Measurements from ENCODE around the gene TIRAP.

TIRAP gene

DNA sequence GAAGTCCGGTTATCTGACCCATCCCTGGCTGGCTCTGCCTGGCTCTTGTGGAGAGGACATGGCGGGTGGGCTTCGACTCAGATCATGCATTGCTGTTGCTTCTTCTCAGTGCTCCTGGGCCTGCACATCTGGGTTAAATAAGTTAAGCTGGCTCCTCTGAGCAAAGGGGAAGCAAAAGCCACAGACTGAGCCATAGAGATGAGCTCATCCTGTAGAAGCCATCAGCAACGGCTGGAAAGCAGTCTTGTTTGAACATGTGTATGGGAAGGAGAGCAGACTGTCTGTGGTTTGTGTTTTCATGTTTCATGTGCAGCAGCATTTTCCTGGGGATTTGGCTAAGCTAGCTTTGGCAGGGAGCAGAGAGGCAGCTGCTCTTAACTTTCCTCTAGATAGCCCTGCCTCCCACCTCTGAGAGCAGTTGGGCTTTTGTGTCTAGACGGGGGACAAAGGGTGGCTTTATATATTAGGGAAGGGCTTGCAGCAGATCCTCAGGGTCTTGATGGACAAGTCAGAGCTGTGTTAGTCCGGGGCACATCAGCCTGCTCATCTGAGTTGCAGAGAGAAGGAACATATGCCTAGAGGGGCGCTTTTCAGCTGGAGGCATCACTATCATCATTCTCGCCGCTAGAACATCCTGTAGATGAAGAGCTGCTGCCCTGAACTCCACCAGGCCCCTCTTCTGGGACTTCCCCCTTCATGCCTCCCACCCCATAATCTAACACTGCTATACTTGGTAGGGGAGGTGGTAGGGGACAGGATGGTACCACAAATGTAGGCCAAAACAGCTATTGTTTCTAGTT lies 35.9 kb downstream of the TIRAP start:
- no peak overlapping the region for H3K4me3 ChIP-seq (ENCODE audit: low read length)
- TF ChIP-seq, protein P1, sequence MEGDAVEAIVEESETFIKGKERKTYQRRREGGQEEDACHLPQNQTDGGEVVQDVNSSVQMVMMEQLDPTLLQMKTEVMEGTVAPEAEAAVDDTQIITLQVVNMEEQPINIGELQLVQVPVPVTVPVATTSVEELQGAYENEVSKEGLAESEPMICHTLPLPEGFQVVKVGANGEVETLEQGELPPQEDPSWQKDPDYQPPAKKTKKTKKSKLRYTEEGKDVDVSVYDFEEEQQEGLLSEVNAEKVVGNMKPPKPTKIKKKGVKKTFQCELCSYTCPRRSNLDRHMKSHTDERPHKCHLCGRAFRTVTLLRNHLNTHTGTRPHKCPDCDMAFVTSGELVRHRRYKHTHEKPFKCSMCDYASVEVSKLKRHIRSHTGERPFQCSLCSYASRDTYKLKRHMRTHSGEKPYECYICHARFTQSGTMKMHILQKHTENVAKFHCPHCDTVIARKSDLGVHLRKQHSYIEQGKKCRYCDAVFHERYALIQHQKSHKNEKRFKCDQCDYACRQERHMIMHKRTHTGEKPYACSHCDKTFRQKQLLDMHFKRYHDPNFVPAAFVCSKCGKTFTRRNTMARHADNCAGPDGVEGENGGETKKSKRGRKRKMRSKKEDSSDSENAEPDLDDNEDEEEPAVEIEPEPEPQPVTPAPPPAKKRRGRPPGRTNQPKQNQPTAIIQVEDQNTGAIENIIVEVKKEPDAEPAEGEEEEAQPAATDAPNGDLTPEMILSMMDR (IDR thresholded peaks at IDR 0.05; ENCODE audit: insufficient read depth, low read depth, low read length, missing control alignments), result no peak
- DNase-seq (ENCODE audit: low read depth), result peak; percentile 95

DNA sequence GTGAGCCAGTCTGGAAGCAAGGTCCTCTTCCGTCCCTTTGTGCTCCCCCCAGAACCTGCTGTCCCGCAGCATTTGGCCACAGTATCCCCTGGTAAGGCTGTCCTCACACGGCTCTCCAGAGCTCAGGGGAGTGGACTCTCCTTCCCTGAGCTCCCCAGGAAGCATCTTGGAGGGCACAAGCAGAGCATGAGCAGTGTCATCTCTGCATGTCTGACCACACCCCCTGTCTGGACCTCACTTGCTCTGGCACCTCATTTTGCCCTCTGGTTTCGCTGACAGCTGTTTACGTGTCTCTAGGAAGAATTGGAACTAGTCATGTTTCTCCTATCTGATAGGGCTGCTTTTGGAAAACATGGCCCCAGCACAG lies 36.5 kb downstream of the TIRAP start:
- TF ChIP-seq, protein P1 (IDR thresholded peaks at IDR 0.05; ENCODE audit: insufficient read depth, low read depth, low read length, missing control alignments), result no peak
- no peak for DNase-seq (ENCODE audit: low read depth)
- no peak overlapping the region for H3K4me3 ChIP-seq (ENCODE audit: low read length)

DNA sequence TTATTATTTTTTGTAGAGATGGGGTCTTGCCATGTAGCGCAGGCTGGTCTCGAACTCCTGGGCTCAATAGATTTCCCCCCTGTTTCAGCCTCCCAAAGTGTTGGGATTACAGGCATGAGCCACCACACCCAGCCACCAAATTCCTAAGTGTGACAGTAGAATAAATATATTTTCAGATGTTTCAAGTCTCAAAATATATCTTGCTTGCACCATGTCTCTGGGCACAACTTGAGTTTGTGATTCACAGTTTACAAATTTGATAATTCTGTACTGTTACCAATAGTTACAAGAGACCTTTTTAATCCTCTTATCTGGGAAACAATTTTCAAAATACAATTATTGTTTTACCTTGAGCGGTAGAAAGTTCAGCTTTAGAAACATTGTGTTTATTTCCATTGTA lies 40.1 kb downstream of the TIRAP start:
- H3K4me3 ChIP-seq (ENCODE audit: low read length), result no peak overlapping the region
- TF ChIP-seq, protein P1 (IDR thresholded peaks at IDR 0.05; ENCODE audit: insufficient read depth, low read depth, low read length, missing control alignments), result no peak
- DNase-seq (ENCODE audit: low read depth), result no peak

DNA sequence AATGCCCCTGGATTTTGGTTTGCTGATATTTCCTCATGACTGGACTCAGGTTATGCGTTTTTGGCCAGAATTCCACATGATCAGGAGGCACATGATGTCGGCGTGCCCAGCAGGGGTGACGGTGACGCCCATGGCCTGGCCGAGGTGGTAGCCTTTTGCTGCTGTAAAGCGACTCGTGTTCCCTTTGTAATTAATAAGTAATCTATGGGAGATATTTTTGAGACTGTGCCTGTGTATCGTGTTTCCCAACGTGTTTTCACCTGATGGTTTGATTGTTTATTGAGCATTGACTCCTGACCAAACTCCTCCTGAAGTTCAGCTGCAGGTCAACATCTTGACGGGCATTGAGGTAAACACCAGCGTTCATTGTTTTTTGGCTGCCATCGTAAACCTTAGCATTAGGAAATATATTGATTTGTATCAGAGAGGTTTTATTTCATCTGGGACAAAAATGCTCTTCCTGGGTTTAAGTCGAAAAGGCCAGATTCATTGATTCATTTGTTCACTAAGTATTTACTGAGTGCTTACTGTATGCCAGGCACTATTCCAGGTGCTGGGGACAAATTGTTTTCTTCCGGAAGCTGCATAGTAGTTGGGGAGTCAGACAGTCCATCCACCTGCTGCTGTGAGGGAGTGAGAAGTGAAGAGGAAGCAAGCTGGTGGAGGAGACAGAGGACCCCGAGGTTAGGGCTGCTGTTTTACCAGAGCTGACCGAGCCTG lies 44.5 kb downstream of the TIRAP start:
- DNase-seq (ENCODE audit: low read depth), result no peak
- no peak overlapping the region for H3K4me3 ChIP-seq (ENCODE audit: low read length)
- TF ChIP-seq, protein P1 (IDR thresholded peaks at IDR 0.05; ENCODE audit: insufficient read depth, low read depth, low read length, missing control alignments), result no peak

DNA sequence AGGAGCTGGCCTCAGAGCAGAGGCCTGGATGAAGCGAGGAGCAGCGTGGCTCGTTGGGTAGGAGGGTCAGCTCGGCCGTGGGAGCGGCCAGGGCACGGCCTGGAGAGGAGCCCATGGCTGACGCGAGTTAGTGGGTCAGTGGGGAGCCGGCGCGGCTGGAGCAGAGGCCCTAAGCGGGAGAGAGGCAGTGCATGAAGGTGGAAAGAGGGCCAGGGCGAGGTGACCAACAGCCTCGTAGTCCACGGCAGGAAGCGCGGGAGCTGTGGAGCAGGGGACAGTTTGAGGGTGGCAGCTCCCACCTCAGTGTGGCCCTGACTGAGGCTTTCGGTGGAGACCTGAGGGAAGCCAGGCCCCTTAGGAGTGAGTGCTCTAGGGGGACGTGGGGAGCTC lies 45.1 kb downstream of the TIRAP start:
- TF ChIP-seq, protein P1 (IDR thresholded peaks at IDR 0.05; ENCODE audit: insufficient read depth, low read depth, low read length, missing control alignments), result no peak
- DNase-seq (ENCODE audit: low read depth), result no peak
- H3K4me3 ChIP-seq (ENCODE audit: low read length), result no peak overlapping the region

DNA sequence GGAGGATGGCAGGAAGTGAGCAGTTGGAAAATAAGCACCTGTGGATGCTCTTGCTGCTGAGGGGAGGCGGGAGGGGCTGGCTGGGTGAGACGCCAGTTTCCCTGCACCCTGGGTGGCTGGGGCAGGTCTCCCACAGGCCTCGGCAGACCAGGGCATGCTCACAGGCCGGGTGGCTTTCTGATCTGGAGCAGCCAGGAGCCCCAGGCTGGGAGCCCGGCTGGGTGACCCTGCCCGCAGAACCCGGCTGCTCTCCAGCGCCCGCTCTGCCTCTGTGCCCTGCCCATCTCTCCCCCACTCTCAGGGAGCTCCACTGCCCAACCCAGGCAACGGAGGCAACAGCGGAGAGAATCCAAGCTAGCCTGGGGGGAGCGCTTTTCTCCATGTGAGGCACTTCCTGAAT lies 45.6 kb downstream of the TIRAP start:
- no peak for DNase-seq (ENCODE audit: low read depth)
- TF ChIP-seq, protein P1 (IDR thresholded peaks at IDR 0.05; ENCODE audit: insufficient read depth, low read depth, low read length, missing control alignments), result no peak
- H3K4me3 ChIP-seq (ENCODE audit: low read length), result no peak overlapping the region

All from epithelial cell of esophagus (primary cell).